Umbilical cord (tissue), 2 donors: Measurements from ENCODE around the gene KLK8. TPM values are rescaled to one million over a fixed set of nuclear protein-coding genes. Genes with fewer than 3 reads are reported as not detected.
"Not testable (repeated sequence)": the region's sequence is repeated elsewhere in the genome, so short reads cannot be mapped to it uniquely, and the experiment has no call there.

ENCODE experiments used
- DNase-seq: peaks from one replicate; pipeline ENCODE4 v3.0.0-alpha.2; 2015; ENCODE audit warnings: low spot score
- total RNA-seq: library from RNA; depleted of rRNA; stranded (reverse); fragments of >200 nt; gene quantifications from one replicate; pipeline ENCODE4 v1.2.3, GENCODE V29; 2014; ENCODE audit warnings: low replicate concordance; ENCODE audit not compliant: insufficient read depth

Gene KLK8
- total RNA-seq, 1 donor from 2014 or later: not detected

- no peak for DNase-seq
Observed at GRCh38 chr19:50983625-50984292, 17.6 kb downstream of the KLK8 start, which contains the start of gene KLK7. Gene KLK7 (minus strand): TSS chr19:50983917. CDS start chr19:50982399, 1,518 bp downstream.

GRCh38 chr19:50982186-50982585 lies 19.2 kb downstream of the KLK8 start:
- no peak for DNase-seq

GRCh38 chr19:50981587-50982146 lies 19.7 kb downstream of the KLK8 start:
- DNase-seq: no peak

- no peak for DNase-seq
Observed at GRCh38 chr19:50980208-50980607, 21.2 kb downstream of the KLK8 start.

GRCh38 chr19:50979758-50980157 lies 21.6 kb downstream of the KLK8 start:
- no peak for DNase-seq

GRCh38 chr19:50978772-50979390 lies 22.5 kb downstream of the KLK8 start:
- DNase-seq: no peak

GRCh38 chr19:50977626-50978025 lies 23.8 kb downstream of the KLK8 start:
- DNase-seq: no peak

DNA sequence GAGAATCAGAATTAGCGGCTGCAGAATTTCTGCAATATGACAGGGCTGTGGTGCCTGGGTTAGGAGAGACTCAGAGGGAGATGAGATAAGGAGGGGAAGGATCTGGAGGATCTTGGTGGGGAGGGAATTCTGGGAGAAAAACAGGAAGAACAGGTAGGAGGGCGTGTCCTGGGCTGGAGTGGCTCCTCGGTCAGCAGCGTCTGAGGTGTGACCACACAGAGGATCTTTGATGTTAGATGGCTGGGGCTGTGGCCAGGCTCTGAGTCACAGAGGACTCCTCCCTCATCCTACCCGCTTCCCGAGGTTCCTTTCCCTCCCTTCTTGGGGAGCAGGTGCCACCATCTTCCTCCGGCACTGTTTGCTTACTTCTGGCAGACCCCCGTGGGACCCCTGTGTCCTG lies 25.6 kb downstream of the KLK8 start:
- no peak for DNase-seq

DNA sequence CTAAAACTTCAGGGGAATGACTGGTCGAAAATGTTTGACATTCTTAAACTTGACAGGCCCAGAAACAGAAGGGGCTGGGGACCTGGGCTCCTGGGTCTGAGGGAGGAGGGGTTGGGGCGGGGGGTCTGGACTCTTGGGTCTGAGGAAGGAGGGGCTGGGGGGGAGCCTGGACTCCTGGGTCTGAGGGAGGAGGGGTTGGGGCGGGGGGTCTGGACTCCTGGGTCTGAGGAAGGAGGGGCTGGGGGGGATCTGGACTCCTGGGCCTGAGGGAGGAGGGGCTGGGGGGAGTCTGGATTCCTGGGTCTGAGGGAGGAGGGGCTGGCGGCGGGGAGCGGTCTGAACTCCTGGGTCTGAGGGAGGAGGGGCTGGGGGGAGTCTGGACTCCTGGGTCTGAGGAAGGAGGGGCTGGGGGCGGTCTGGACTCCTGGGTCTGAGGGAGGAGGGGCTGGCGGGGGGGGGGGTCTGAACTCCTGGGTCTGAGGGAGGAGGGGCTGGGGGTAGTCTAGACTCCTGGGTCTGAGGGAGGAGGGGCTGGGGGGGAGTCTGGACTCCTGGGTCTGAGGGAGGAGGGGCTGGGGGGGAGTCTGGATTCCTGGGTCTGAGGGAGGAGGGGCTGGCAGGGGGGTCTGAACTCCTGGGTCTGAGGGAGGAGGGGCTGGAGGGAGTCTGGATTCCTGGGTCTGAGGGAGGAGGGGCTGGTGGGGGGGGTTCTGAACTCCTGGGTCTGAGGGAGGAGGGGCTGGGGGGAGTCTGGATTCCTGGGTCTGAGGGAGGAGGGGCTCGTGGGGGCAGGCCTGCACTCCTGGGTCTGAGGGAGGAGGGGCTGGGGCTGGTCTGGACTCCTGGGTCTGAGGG lies 26.5 kb downstream of the KLK8 start:
- DNase-seq: no peak

GRCh38 chr19:50972795-50973376 lies 28.5 kb downstream of the KLK8 start:
- no peak for DNase-seq

DNA sequence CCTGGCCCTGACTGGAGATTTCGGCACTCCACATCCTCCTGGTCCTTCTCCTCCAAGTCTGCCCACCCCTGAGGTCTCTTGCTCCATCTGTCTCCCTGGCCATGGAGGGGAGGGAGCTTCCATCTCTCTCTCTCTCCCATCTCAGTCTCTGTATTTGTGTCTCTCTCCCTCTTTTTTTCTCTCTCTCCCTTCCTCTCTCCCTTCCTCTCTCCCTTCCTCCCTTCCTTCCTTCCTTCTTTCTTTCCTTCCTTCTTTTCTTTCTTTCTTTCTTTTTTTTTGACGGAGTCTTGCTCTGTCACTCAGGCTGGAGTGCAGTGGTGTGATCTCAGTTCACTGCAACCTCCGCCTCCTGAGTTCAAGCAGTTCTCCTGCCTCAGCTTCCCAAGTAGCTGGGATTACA lies 31.6 kb downstream of the KLK8 start:
- not testable (repeated sequence) for DNase-seq

DNA sequence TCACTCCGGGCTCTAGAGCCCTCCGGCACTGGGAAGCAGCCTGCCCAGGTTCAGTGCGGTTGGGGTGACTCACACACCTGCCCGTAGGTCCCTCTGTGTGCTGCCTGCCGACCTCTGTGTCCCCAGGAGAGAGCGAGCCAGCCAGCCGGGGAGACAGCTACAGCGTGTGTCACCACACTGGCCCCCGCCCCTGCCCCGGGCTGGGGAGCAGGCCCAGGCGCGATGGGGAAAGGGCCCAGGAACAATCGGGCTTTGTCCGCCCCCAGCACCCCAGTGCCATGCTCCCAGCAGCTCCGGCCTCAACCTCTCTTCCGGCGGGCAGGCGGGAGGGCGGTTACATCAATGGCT lies 32.0 kb downstream of the KLK8 start, which contains the start of gene KLK6:
TSS of gene KLK6 (minus strand) at position 179 of the 348 bp plus-strand sequence. CDS start 1,487 bp downstream, outside the sequence.
- no peak for DNase-seq

DNA sequence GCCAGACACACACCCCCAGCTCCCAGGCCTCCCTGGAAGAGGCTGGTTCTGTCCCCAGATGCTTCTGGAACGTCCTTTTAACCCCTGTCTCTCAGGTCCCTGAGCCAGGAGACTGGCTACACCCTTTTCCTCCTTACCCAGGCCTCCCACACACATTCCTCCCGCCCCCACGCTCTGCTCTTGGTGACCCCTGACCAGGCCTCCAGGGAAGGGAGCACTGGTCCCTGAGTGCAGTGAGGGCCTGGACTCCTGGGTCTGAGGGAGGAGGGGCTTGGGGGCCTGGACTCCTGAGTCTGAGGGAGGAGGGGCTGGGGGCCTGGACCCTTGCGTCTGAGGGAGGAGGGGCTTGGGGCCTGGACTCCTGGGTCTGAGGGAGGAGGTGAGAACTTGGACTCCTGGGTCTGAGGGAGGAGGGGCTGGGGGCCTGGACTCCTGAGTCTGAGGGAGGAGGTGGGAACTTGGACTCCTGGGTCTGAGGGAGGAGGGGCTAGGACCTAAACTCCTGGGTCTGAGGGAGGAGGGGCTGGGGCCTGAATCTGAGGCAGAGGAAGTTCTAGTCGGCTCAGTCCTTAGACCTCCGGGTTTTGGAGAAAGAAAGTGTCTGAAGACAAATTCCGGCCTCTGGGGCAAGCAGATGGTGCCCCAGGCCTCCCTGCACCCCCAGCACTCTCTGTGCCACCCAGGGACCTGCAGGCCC lies 32.5 kb downstream of the KLK8 start:
- no peak for DNase-seq

- DNase-seq: no peak
Observed at GRCh38 chr19:50967929-50968715, 33.3 kb downstream of the KLK8 start.

DNA sequence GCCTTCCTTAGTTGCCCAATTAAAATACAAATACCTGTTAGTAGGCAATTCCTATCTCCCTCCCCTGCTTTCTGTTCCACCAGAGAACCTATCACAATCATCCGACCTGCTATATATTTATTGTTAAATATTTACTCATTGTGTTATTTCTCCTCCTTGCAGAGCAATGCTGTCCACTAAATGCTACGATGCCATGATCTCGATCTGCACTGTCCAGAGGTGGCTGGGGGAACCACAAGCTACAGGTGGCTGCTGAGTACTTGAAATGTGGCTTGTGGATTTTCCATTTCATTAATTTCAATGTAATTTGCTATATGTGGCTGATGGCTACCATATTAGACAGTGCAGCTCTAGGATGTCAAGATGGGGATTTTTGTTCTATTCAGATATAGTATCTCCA lies 37.1 kb downstream of the KLK8 start:
- no peak for DNase-seq

DNA sequence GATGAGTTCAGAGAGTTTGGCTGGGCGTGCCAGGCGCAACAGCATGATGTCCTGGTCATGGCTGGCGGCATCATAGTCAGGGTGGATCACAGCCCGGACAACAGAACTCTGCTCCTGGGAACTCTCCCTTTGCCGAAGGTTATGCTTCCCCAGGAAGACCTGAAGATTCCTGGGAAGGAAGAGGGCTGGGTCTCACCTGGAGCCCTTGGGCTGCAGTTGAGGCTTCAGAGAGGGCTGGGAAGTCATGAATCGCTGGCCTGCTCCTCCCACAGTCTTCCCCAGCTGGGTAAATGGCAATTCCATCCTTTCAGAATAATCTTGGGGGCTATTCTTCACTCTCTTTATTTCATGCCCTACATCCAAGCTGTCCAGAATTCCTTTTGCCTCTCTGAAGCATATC lies 38.0 kb downstream of the KLK8 start:
- DNase-seq: no peak

GRCh38 chr19:50962245-50962644 lies 39.2 kb downstream of the KLK8 start:
- DNase-seq: no peak

GRCh38 chr19:50959731-50960500 lies 41.5 kb downstream of the KLK8 start:
- DNase-seq: no peak

DNA sequence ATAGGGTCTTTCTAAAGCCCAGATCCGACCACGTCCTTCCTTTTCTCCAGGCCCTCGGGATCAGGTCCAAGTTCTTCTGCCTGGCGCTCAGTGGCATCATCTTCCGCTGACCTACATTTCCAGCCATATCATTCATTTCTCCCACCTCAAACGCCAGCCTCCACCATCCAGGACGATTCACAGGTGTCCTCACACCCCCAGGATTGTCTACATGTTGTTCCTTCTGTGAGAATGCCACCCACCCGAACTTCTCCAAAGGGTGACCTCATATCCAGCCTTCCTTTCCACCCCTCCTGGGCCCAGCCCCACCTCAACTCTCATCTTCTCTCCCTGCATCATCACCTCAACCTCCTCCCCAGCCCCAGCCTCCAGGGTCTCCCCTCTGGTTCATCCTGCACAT lies 43.8 kb downstream of the KLK8 start:
- DNase-seq: no peak

DNA sequence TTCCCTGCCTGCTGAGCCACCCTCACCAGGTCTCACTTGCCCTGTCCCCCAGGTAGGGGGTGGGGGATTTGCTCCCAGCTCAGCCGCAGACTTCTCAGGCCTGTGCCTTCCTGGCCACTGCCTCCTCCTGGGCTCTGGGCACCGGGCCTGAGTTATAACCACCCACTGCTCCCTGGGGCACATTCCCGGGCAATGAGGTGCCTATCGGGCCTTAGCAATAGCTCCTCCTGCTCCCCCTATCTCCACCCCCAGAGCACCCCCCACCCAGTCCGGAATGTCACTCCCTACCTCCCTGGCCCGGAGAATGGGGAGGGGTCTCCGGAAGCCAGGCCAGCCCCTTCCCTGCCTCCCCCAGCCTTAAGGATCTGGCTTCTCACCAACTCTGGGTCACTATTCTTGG lies 48.5 kb downstream of the KLK8 start, which contains the start of gene KLK5:
TSS of gene KLK5 (minus strand) at position 129 of the 400 bp plus-strand sequence. CDS start 381 bp downstream, outside the sequence.
- DNase-seq: no peak
